OCI-LY3 (cell line): Measurements from ENCODE around the gene SMTN.
"Not testable (repeated sequence)": the region's sequence is repeated elsewhere in the genome, so short reads cannot be mapped to it uniquely, and the experiment has no call there.

Experiments
- H2AFZ ChIP-seq: fragments of 200-600, 300-600 bp; shearing (Covaris generic); 2 replicates; pipeline ENCODE4 v1.6.0; 2014; ENCODE audit warnings: antibody characterized with exemption, low read depth, low read length
- H3K27ac ChIP-seq: fragments of 200-600, 300-600 bp; sonication (generic); 2 replicates; pipeline ENCODE4 v1.5.1; 2014; ENCODE audit warnings: mild to moderate bottlenecking, low read length, moderate library complexity, mixed read lengths
- H3K27me3 ChIP-seq: fragments of 200-600, 300-600 bp; sonication (generic); 2 replicates; pipeline ENCODE4 v1.6.1; 2014; ENCODE audit warnings: low read depth, low read length, mixed read lengths
- H3K36me3 ChIP-seq: fragments of 200-600, 300-600 bp; sonication (generic); replicated peaks from 2 replicates; pipeline ENCODE3; 2014; ENCODE audit warnings: low read depth, low read length, mixed read lengths
- H3K4me1 ChIP-seq: fragments of 300-600, 200-600 bp; sonication (generic); 2 replicates; pipeline ENCODE4 v1.6.1; 2014; ENCODE audit warnings: low read length, mixed read lengths
- H3K4me2 ChIP-seq: fragments of 200-600, 300-600 bp; sonication (generic); 2 replicates; pipeline ENCODE4 v1.6.1; 2014; ENCODE audit warnings: low read length, mixed read lengths
- H3K4me3 ChIP-seq: fragments of 300-600, 200-600 bp; sonication (generic); 2 replicates; pipeline ENCODE4 v1.5.1; 2014; ENCODE audit warnings: antibody characterized with exemption, mild to moderate bottlenecking, low read length, moderate library complexity
- H3K79me2 ChIP-seq: fragments of 300-600, 200-600 bp; shearing (Covaris generic); 2 replicates; pipeline ENCODE4 v1.6.1; 2014; ENCODE audit warnings: mild to moderate bottlenecking, low read length, mixed read lengths
- H3K9ac ChIP-seq: fragments of 300-600, 200-600 bp; shearing (Covaris generic); 2 replicates; pipeline ENCODE4 v1.6.0; 2014; ENCODE audit warnings: mild to moderate bottlenecking, low read length, moderate library complexity
- H3K9me3 ChIP-seq: fragments of 200-600, 300-600 bp; shearing (Covaris generic); 2 replicates; pipeline ENCODE4 v1.6.1; 2014; ENCODE audit warnings: low read length, mixed read lengths; ENCODE audit not compliant: insufficient read depth
- H4K20me1 ChIP-seq: fragments of 200-600, 300-600 bp; sonication (generic); 2 replicates; pipeline ENCODE4 v1.6.1; 2016; ENCODE audit warnings: low read length, mixed read lengths; ENCODE audit not compliant: insufficient read depth
- CTCF ChIP-seq: fragments of 200-600, 300-600 bp; sonication (generic); IDR thresholded peaks from 2 replicates; pipeline ENCODE4 v1.5.1; 2014; ENCODE audit warnings: antibody characterized with exemption, low read length, low read depth
- EZH2phosphoT487 ChIP-seq: fragments of 200-600 bp; shearing (Covaris generic); IDR thresholded peaks from 2 replicates; pipeline ENCODE4 v1.6.1; 2018; ENCODE audit warnings: antibody characterized with exemption, mixed run types, low read depth

Gene SMTN

DNA sequence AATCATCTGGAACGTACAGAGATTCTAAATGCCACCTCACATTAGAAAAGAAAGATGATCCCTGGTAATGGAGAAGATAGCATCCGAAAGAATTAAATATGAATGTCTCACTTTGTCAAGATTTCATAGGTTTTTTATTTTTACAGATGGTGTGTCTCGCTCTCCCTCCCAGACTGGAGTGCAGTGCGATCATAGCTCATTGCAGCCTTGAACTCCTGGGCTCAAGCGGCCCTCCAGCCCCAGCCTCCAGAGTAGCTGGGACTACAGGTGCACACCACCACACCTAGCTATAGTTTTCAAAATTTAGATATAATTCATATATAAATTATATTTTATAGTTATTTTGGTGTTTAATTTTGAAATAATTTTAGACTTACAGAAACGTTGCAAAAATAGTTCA, 16.7 kb upstream of the SMTN start:
- H3K79me2 ChIP-seq: peaks cover 17% of the 10 kb centered on the region
- H3K36me3 ChIP-seq: no peaks in the 10 kb centered on the region
- H2AFZ ChIP-seq: peak overlapping the region; percentile 96
- no peaks in the 10 kb centered on the region for H4K20me1 ChIP-seq
- no peak for TF ChIP-seq EZH2phosphoT487
- no peak for TF ChIP-seq CTCF
- peaks cover 17% of the 10 kb centered on the region for H3K4me1 ChIP-seq
- H3K9me3 ChIP-seq: no peaks in the 10 kb centered on the region
- H3K4me2 ChIP-seq: peak overlapping the region; percentile 76
- H3K27ac ChIP-seq: peak overlapping the region; percentile 72
- no peaks in the 10 kb centered on the region for H3K27me3 ChIP-seq
- H3K4me3 ChIP-seq: peak overlapping the region; percentile 78
- peak overlapping the region; percentile 65 for H3K9ac ChIP-seq

GRCh38 chr22:31068970-31069369, 12.1 kb upstream of the SMTN start:
- TF ChIP-seq CTCF (no peak), EZH2phosphoT487 (no peak)
- peaks cover 17% of the 10 kb centered on the region for H3K79me2 ChIP-seq
- H3K9ac ChIP-seq: no peak overlapping the region
- peaks cover 6% of the 10 kb centered on the region for H3K4me1 ChIP-seq
- no peak overlapping the region for H2AFZ ChIP-seq
- H3K27ac ChIP-seq: no peak overlapping the region
- no peaks in the 10 kb centered on the region for H4K20me1 ChIP-seq
- no peaks in the 10 kb centered on the region for H3K36me3 ChIP-seq
- H3K4me3 ChIP-seq: no peak overlapping the region
- no peak overlapping the region for H3K4me2 ChIP-seq
- H3K9me3 ChIP-seq: no peaks in the 10 kb centered on the region
- no peaks in the 10 kb centered on the region for H3K27me3 ChIP-seq

GRCh38 chr22:31069691-31070314, 11.3 kb upstream of the SMTN start:
- not testable (repeated sequence) for H3K27ac ChIP-seq, H2AFZ ChIP-seq, H3K9me3 ChIP-seq, H3K79me2 ChIP-seq, H3K4me3 ChIP-seq, H3K36me3 ChIP-seq, H3K9ac ChIP-seq, H4K20me1 ChIP-seq, H3K27me3 ChIP-seq, H3K4me2 ChIP-seq, H3K4me1 ChIP-seq

- not testable (repeated sequence) for H3K79me2 ChIP-seq, H3K9ac ChIP-seq, H3K4me3 ChIP-seq, H3K27me3 ChIP-seq, H3K27ac ChIP-seq, H3K4me2 ChIP-seq, H3K9me3 ChIP-seq, H2AFZ ChIP-seq, H3K36me3 ChIP-seq, H4K20me1 ChIP-seq, H3K4me1 ChIP-seq
Observed at GRCh38 chr22:31073125-31073524, 8.0 kb upstream of the SMTN start.

DNA sequence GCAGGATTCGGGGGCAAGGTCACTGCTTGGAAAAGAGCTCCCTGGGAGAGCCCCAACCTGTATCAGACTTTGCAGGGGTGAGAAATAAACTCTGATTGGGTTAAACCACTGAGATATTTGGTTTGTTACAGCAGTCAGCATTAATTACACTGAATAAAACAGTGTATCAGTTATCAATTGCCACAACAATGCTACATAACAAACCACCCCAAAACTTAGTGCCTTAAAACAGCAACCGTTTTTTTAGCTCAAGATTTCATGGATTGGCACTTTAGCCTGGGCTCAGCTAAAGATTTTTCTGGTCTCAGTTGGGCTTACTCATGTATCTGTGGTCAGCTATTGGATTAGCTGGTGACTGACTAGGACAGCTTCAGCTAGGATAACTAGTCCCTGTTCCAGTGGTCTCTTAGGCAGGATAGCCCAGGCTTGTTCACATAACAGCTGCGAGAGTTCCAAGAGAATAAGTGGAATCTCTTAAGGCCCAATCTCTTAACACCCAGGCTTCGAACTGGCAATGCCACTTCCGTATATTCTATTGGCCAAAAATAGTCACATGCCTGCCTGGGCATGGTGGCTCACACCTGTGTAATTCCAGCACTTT, 7.5 kb upstream of the SMTN start:
- not testable (repeated sequence) for H3K4me1 ChIP-seq, H2AFZ ChIP-seq, H3K4me2 ChIP-seq, H3K4me3 ChIP-seq, H4K20me1 ChIP-seq, H3K79me2 ChIP-seq, H3K9ac ChIP-seq, H3K27ac ChIP-seq, H3K9me3 ChIP-seq, H3K27me3 ChIP-seq, H3K36me3 ChIP-seq
